ENCODE measurements around the gene KLF16.

Gene KLF16

DNA sequence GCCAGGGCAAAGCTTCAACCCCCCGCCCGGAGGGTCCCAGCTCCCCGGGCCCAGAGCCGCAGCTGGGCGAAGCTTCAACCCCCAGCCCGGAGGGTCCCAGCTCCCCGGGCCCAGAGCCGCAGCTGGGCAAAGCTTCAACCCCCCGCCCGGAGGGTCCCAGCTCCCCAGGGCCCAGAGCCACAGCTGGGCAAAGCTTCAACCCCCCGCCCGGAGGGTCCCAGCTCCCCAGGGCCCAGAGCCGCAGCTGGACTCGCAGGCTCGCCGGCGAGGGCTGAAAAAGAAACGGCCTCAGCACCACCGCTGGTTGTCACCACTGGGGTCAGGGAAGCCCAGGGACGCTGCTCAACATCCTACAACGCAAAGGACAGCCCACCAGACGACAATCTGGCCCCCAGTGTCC, 20.3 kb downstream of the KLF16 start:
- no peaks in the 10 kb centered on the region for H3K9me3 ChIP-seq (ENCODE audit: control insufficient read depth in 1 of 2, low read length in 2 of 2)
- H3K4me1 ChIP-seq (ENCODE audit: control insufficient read depth in 1 of 2, insufficient read depth in 2 of 2, low read length in 2 of 2): peaks cover 45 to 73% of the 10 kb centered on the region in 2 donors
- no peak overlapping the region for H3K4me3 ChIP-seq (ENCODE audit: low read depth in 1 of 2, low read length in 2 of 2)
- no peak overlapping the region for H3K9ac ChIP-seq (ENCODE audit: low read depth in 1 of 2, low read length in 2 of 2)
- no peak overlapping the region for H3K27ac ChIP-seq (ENCODE audit: low read depth, low read length)
- H3K27me3 ChIP-seq (ENCODE audit: control insufficient read depth in 1 of 2, insufficient read depth in 2 of 2, low read length in 2 of 2): no peaks in the 10 kb centered on the region
- peaks cover 0 to 27% of the 10 kb centered on the region in 2 donors for H3K36me3 ChIP-seq (ENCODE audit: control insufficient read depth in 1 of 2, insufficient read depth in 2 of 2, low read length in 2 of 2)

DNA sequence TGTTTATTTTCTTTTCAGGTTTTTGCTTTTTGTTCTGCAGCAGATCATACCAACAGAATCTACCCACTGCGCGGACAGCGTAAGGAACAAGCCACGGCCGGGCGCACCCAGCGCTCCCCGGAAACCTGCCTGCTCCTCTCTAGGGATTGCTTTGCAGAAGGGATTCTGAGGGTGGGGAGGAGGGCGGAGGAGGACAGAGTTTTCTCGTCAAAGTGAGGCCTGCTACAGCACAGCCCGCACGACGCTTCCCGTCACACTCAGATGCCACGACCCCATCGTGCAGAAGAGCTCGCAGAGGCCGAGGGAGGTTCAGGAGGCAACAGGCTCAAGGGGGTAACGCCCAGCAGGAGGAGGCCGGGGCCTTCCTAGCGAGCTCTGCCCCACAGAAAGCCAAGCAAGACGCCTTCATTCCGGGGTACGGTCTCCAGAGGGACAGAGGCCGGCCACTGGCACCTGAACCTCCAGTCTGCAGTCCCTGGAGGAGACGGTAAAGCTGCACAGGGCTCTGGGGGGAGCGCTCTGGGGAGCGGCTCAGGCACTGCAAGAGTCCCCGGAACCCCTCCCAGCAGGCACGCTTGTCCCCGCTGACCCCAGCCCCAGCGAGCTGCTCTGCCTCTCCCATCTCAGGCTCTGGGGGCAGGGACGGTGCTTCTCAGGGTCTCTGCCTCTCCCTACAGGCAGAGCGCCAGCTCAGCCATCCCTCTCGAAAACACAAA, 22.0 kb downstream of the KLF16 start:
- H3K27me3 ChIP-seq (ENCODE audit: control insufficient read depth in 1 of 2, insufficient read depth in 2 of 2, low read length in 2 of 2): no peaks in the 10 kb centered on the region
- peaks cover 0 to 27% of the 10 kb centered on the region in 2 donors for H3K36me3 ChIP-seq (ENCODE audit: control insufficient read depth in 1 of 2, insufficient read depth in 2 of 2, low read length in 2 of 2)
- peaks cover 34 to 59% of the 10 kb centered on the region in 2 donors for H3K4me1 ChIP-seq (ENCODE audit: control insufficient read depth in 1 of 2, insufficient read depth in 2 of 2, low read length in 2 of 2)
- H3K9ac ChIP-seq (ENCODE audit: low read depth in 1 of 2, low read length in 2 of 2): no peak overlapping the region
- peak overlapping the region; percentile 3 for H3K27ac ChIP-seq (ENCODE audit: low read depth, low read length)
- no peaks in the 10 kb centered on the region for H3K9me3 ChIP-seq (ENCODE audit: control insufficient read depth in 1 of 2, low read length in 2 of 2)
- H3K4me3 ChIP-seq (ENCODE audit: low read depth in 1 of 2, low read length in 2 of 2): no peak overlapping the region

GRCh38 chr19:1840541-1841115, 22.8 kb downstream of the KLF16 start:
- Histone ChIP-seq H3K27me3 (ENCODE audit: control insufficient read depth in 1 of 2, insufficient read depth in 2 of 2, low read length in 2 of 2) (no peaks in the 10 kb centered on the region), H3K9ac (ENCODE audit: low read depth in 1 of 2, low read length in 2 of 2) (peak overlapping the region; percentile 18 to 32), H3K4me1 (ENCODE audit: control insufficient read depth in 1 of 2, insufficient read depth in 2 of 2, low read length in 2 of 2) (peaks cover 27 to 51% of the 10 kb centered on the region in 2 donors), H3K36me3 (ENCODE audit: control insufficient read depth in 1 of 2, insufficient read depth in 2 of 2, low read length in 2 of 2) (peaks cover 0 to 27% of the 10 kb centered on the region in 2 donors), H3K27ac (ENCODE audit: low read depth, low read length) (peak overlapping the region; percentile 3), H3K4me3 (ENCODE audit: low read depth in 1 of 2, low read length in 2 of 2) (peak overlapping the region in 1 of 2 donors; percentile 28), H3K9me3 (ENCODE audit: control insufficient read depth in 1 of 2, low read length in 2 of 2) (no peaks in the 10 kb centered on the region)

DNA sequence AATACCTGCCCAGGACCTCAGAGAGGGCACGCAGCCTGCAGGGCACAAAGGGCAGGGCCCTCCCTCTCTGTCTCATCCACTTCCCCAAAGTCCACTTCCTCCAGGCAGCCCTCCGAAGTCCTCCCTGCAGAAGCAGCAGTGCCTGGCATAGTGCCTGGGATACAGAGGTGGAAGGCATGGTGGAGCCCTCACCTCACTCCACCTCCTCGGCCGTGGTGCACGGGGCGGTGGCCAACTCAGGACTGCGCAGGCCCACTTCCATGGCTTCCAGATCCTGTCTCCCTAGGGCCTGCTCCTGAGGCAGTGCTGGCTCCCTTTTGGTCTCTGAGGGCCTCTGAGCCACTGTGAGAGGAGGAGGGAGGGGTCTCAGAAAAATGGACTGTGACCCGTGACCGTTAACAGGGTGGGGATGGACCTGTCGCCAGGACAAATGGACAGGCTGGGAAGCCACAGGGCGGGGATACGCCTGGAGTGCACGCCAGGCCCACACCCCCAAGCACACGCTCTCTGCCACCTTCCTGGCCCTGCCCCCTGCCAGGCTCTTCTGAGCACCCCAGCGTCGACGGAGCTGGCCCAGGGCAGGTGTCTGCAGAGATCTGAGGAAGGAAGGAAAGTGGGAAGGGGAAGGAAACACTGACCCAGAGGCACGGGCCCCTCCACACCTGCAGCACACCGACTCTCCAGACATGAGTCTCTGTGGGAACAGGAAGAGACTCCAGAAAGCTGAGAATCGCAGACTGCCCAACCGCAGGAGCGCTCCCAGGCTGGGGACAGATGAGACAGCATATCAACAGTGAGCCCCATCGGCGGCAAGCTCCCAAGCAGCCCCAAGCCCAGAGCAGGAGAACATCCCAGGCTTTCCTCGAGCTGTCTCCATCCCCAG, 23.5 kb downstream of the KLF16 start:
- Histone ChIP-seq H3K4me1 (ENCODE audit: control insufficient read depth in 1 of 2, insufficient read depth in 2 of 2, low read length in 2 of 2) (peaks cover 25 to 44% of the 10 kb centered on the region in 2 donors), H3K4me3 (ENCODE audit: low read depth in 1 of 2, low read length in 2 of 2) (peak overlapping the region; percentile 8 to 28), H3K9ac (ENCODE audit: low read depth in 1 of 2, low read length in 2 of 2) (peak overlapping the region; percentile 18 to 32), H3K36me3 (ENCODE audit: control insufficient read depth in 1 of 2, insufficient read depth in 2 of 2, low read length in 2 of 2) (peaks cover 0 to 21% of the 10 kb centered on the region in 2 donors), H3K9me3 (ENCODE audit: control insufficient read depth in 1 of 2, low read length in 2 of 2) (no peaks in the 10 kb centered on the region), H3K27ac (ENCODE audit: low read depth, low read length) (peak overlapping the region; percentile 3), H3K27me3 (ENCODE audit: control insufficient read depth in 1 of 2, insufficient read depth in 2 of 2, low read length in 2 of 2) (no peaks in the 10 kb centered on the region)

DNA sequence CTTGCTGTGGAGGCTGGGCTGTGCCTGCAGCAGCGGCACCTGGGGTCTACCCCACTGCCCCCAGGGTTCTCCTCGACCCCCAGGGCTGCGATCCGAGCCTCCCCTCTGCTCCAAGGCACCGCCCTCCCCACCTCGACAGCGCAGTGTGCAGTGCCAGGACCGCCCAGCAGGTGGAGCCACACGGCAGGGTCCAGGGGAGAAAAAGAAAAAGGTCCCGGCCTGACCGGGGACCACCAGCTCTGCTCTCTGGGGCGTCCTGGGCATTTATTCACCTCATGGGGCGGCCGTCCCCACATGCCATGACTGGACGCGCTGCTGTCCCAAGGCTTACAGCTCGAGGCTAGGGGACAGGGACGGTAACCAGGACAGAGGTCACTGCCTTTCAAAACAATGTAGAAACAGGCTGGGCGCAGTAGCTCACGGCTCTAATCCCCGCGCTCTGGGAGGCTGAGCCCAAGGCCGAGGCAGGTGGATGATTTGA, 25.7 kb downstream of the KLF16 start:
- Histone ChIP-seq H3K4me3 (ENCODE audit: low read depth in 1 of 2, low read length in 2 of 2) (no peak overlapping the region), H3K9me3 (ENCODE audit: control insufficient read depth in 1 of 2, low read length in 2 of 2) (no peaks in the 10 kb centered on the region), H3K27ac (ENCODE audit: low read depth, low read length) (peak overlapping the region; percentile 32), H3K27me3 (ENCODE audit: control insufficient read depth in 1 of 2, insufficient read depth in 2 of 2, low read length in 2 of 2) (no peaks in the 10 kb centered on the region), H3K36me3 (ENCODE audit: control insufficient read depth in 1 of 2, insufficient read depth in 2 of 2, low read length in 2 of 2) (peaks cover 0 to 14% of the 10 kb centered on the region in 2 donors), H3K9ac (ENCODE audit: low read depth in 1 of 2, low read length in 2 of 2) (no peak overlapping the region), H3K4me1 (ENCODE audit: control insufficient read depth in 1 of 2, insufficient read depth in 2 of 2, low read length in 2 of 2) (peaks cover 22 to 31% of the 10 kb centered on the region in 2 donors)

DNA sequence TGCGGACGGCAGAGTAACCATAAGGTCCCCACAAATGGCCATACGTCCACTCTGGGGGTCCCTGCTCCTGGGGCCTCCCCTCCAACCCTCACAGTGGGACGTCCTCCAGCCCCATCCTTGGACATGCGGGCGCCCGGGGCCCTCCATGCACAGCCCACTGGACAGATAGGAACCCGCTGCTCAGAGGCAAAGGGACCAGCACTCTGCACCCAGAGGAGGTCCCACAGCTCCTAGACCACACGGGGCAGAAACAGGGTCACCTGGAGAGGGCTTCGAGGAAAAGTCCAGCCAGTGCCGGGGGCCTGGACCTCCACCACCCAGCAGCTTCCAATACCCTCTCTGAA, 26.2 kb downstream of the KLF16 start:
- Histone ChIP-seq H3K9ac (ENCODE audit: low read depth in 1 of 2, low read length in 2 of 2) (no peak overlapping the region), H3K27ac (ENCODE audit: low read depth, low read length) (no peak overlapping the region), H3K27me3 (ENCODE audit: control insufficient read depth in 1 of 2, insufficient read depth in 2 of 2, low read length in 2 of 2) (no peaks in the 10 kb centered on the region), H3K4me3 (ENCODE audit: low read depth in 1 of 2, low read length in 2 of 2) (no peak overlapping the region), H3K36me3 (ENCODE audit: control insufficient read depth in 1 of 2, insufficient read depth in 2 of 2, low read length in 2 of 2) (peaks cover 0 to 14% of the 10 kb centered on the region in 2 donors), H3K9me3 (ENCODE audit: control insufficient read depth in 1 of 2, low read length in 2 of 2) (no peaks in the 10 kb centered on the region), H3K4me1 (ENCODE audit: control insufficient read depth in 1 of 2, insufficient read depth in 2 of 2, low read length in 2 of 2) (peaks cover 22 to 31% of the 10 kb centered on the region in 2 donors)

DNA sequence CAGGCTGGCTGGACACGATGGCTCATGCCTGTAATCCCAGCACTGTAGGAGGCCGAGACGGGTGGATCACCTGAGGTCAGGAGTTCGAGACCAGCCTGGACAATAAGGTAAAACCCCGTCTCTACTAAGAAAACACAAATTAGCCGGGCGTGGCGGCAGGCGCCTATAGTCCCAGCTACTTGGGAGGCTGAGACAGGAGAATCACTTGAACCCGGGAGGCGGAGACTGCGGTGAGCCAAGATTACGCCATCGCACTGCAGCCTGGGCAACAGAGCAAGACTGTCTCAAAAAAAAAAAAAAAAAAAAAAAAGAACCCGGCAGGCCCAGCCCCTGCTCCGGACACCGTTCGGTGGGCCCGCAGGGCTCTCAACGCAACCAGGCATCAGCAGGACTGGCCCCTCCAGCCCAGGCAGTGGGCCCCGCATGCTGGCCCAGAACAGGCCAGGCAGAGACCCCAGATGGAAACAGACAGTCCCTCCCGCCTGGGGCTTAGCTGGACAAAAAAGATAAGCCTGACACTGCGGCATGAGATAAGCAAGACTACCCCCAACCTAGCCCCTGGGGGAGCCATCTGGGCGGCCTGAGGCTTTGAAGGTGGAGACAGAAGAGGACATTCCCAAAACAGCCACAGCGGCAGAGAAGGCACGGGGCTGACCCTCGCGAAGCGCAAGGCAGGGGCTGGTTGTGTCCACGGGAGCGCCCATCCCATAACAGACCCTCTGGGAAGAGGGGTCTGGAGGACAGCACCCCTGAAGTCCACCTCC, 26.7 kb downstream of the KLF16 start:
- Histone ChIP-seq H3K4me1 (ENCODE audit: control insufficient read depth in 1 of 2, insufficient read depth in 2 of 2, low read length in 2 of 2) (peaks cover 22 to 31% of the 10 kb centered on the region in 2 donors), H3K27ac (ENCODE audit: low read depth, low read length) (no peak overlapping the region), H3K4me3 (ENCODE audit: low read depth in 1 of 2, low read length in 2 of 2) (no peak overlapping the region), H3K9ac (ENCODE audit: low read depth in 1 of 2, low read length in 2 of 2) (no peak overlapping the region), H3K9me3 (ENCODE audit: control insufficient read depth in 1 of 2, low read length in 2 of 2) (no peaks in the 10 kb centered on the region), H3K36me3 (ENCODE audit: control insufficient read depth in 1 of 2, insufficient read depth in 2 of 2, low read length in 2 of 2) (peaks cover 0 to 14% of the 10 kb centered on the region in 2 donors), H3K27me3 (ENCODE audit: control insufficient read depth in 1 of 2, insufficient read depth in 2 of 2, low read length in 2 of 2) (no peaks in the 10 kb centered on the region)

DNA sequence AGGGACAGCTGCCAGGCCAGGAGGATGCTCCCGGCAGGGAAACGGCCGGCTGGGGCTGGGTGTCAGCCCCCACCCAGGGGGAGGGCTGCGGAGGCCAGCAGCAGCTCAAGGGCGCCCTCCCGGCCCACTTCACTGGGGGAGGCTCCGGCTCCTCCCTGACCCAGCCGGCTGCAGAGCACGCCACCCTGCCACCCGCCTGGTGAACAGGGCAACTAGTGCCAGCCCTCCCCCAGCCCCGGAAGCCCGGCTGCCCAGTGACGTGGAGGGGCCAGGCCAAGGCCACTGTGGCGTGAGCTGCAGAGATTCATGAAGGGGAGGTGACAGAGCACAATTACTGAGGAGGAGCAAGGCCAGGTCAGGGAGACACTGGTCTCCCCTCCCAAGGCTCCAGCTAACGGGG, 29.8 kb downstream of the KLF16 start:
- Histone ChIP-seq H3K9me3 (ENCODE audit: control insufficient read depth in 1 of 2, low read length in 2 of 2) (no peaks in the 10 kb centered on the region), H3K27me3 (ENCODE audit: control insufficient read depth in 1 of 2, insufficient read depth in 2 of 2, low read length in 2 of 2) (no peaks in the 10 kb centered on the region), H3K4me3 (ENCODE audit: low read depth in 1 of 2, low read length in 2 of 2) (no peak overlapping the region), H3K9ac (ENCODE audit: low read depth in 1 of 2, low read length in 2 of 2) (no peak overlapping the region), H3K4me1 (ENCODE audit: control insufficient read depth in 1 of 2, insufficient read depth in 2 of 2, low read length in 2 of 2) (peaks cover 0 to 4% of the 10 kb centered on the region in 2 donors), H3K36me3 (ENCODE audit: control insufficient read depth in 1 of 2, insufficient read depth in 2 of 2, low read length in 2 of 2) (peaks cover 3 to 28% of the 10 kb centered on the region in 2 donors), H3K27ac (ENCODE audit: low read depth, low read length) (no peak overlapping the region)

DNA sequence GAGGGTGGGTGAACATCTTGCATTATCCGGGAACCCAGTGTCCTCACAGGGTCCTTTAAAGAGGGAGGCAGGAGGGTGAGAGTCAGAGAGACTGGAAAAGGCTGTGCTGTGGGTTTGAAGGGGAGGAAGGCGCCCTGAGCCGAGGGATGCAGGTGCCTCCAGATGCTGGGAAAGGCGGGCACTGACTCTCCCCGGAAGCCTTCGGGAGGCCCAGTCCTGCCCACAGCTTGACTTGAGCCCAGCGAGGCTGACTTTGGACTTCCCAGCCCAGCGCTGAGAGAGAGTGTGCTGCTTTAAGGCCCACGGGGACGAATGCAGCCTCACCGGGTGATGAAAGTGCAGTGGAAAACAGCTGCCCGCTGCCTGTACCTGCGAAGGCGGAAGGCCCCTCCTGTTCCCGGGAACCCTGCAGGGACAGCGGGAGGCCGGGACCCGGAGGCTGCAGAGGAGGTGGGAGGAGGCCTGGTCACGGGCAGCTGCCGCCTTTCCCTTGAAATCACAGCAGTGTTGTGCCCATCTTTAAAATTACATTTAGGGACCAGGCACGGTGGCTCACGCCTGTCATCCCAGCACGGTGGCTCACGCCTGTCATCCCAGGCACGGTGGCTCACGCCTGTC, 31.2 kb downstream of the KLF16 start:
- Histone ChIP-seq H3K4me3 (ENCODE audit: low read depth in 1 of 2, low read length in 2 of 2) (no peak overlapping the region), H3K36me3 (ENCODE audit: control insufficient read depth in 1 of 2, insufficient read depth in 2 of 2, low read length in 2 of 2) (peaks cover 3 to 28% of the 10 kb centered on the region in 2 donors), H3K27me3 (ENCODE audit: control insufficient read depth in 1 of 2, insufficient read depth in 2 of 2, low read length in 2 of 2) (no peaks in the 10 kb centered on the region), H3K9ac (ENCODE audit: low read depth in 1 of 2, low read length in 2 of 2) (no peak overlapping the region), H3K9me3 (ENCODE audit: control insufficient read depth in 1 of 2, low read length in 2 of 2) (no peaks in the 10 kb centered on the region), H3K4me1 (ENCODE audit: control insufficient read depth in 1 of 2, insufficient read depth in 2 of 2, low read length in 2 of 2) (no peaks in the 10 kb centered on the region), H3K27ac (ENCODE audit: low read depth, low read length) (no peak overlapping the region)

Data from duodenal mucosa (tissue), 2 donors.